Fibroblast of lung (primary cell): ENCODE measurements around the gene ATP6V1G2. TPM values are rescaled to one million over a fixed set of nuclear protein-coding genes. Genes with fewer than 3 reads are reported as not detected.

ENCODE experiments used
- DNase-seq, 2 donors: peaks; one replicate each; pipeline versions ENCODE4 v3.0.0 to v3.0.0-alpha.2; 2010; ENCODE audit warnings: low read depth in 2 of 2
- H2AFZ ChIP-seq: 2 replicates; pipeline ENCODE4 v1.5.1; 2012; ENCODE audit warnings: low read length, control low read depth, inconsistent platforms
- H3K27ac ChIP-seq: 2 replicates; pipeline ENCODE4 v1.5.1; 2011; ENCODE audit warnings: low read length, control low read depth; ENCODE audit not compliant: insufficient read depth
- H3K27me3 ChIP-seq: 2 replicates; pipeline ENCODE4 v1.5.1; 2011; ENCODE audit warnings: mild to moderate bottlenecking, low read length; ENCODE audit not compliant: control insufficient read depth, insufficient read depth
- H3K36me3 ChIP-seq: 2 replicates; pipeline ENCODE4 v1.5.1; 2011; ENCODE audit warnings: low read length; ENCODE audit not compliant: control insufficient read depth, insufficient read depth
- H3K4me1 ChIP-seq: 2 replicates; pipeline ENCODE4 v1.5.1; 2011; ENCODE audit warnings: low read length; ENCODE audit not compliant: control insufficient read depth, insufficient read depth; ENCODE audit errors: extremely low read depth
- H3K4me2 ChIP-seq: 2 replicates; pipeline ENCODE4 v1.5.1; 2011; ENCODE audit warnings: low read length, control low read depth; ENCODE audit not compliant: insufficient read depth; ENCODE audit errors: extremely low read depth
- H3K4me3 ChIP-seq, 4 experiments: fragments of 200-600 bp in 1 of 4; sonication (generic) in 1 of 4; replicated peaks in 1 of 4; 2 replicates each; pipeline ENCODE4 v1.5.1; 2011 to 2016; ENCODE audit warnings: low read length in 4 of 4, low read depth in 3 of 4, mild to moderate bottlenecking in 3 of 4, control low read depth in 2 of 4, inconsistent platforms in 1 of 4, mixed read lengths in 1 of 4; ENCODE audit not compliant: insufficient read depth in 1 of 4; ENCODE audit errors: control extremely low read depth in 1 of 4
- H3K79me2 ChIP-seq: 2 replicates; pipeline ENCODE4 v1.5.1; 2012; ENCODE audit warnings: mild to moderate bottlenecking, low read length, inconsistent platforms; ENCODE audit not compliant: control insufficient read depth, insufficient read depth
- H3K9ac ChIP-seq: 2 replicates; pipeline ENCODE4 v1.5.1; 2011; ENCODE audit warnings: mild to moderate bottlenecking, low read length, control low read depth; ENCODE audit not compliant: insufficient read depth
- H3K9me3 ChIP-seq: 2 replicates; pipeline ENCODE4 v1.5.1; 2012; ENCODE audit warnings: low read depth, low read length; ENCODE audit not compliant: control insufficient read depth, insufficient read depth
- H4K20me1 ChIP-seq: 2 replicates; pipeline ENCODE4 v1.5.1; 2011; ENCODE audit warnings: low read length; ENCODE audit not compliant: control insufficient read depth, insufficient read depth; ENCODE audit errors: extremely low read depth
- EZH2 ChIP-seq: IDR thresholded peaks from 2 replicates; pipeline ENCODE4 v1.5.1; 2012; ENCODE audit warnings: low read length, control low read depth, mild to moderate bottlenecking; ENCODE audit errors: missing control alignments
- polyA plus RNA-seq, 2 donors: library from polyadenylated mRNA; depleted of rRNA in 1 of 2; stranded (reverse) in 1 of 2; unstranded in 1 of 2; fragments of >200 nt; gene quantifications; 2 replicates each; pipeline ENCODE4 v1.2.1, GENCODE V29; 2011 to 2012; ENCODE audit warnings: missing spikeins in 1 of 2
- total RNA-seq: library from RNA; depleted of rRNA; stranded (reverse); fragments of >200 nt; gene quantifications from 2 replicates; pipeline ENCODE4 v1.2.1, GENCODE V29; 2014
- TF ChIP-seq, protein P1 (sequence below), 2 donors: IDR thresholded peaks in 1 of 2; conservative IDR thresholded peaks in 1 of 2; 1 replicate in 1 of 2; 2 replicates in 1 of 2; pipeline ENCODE4 v1.5.1; 2011 to 2012; ENCODE audit warnings: low read length in 2 of 2, control low read depth in 1 of 2, inconsistent platforms in 1 of 2, low read depth in 1 of 2, mild to moderate bottlenecking in 1 of 2

ATP6V1G2 gene
- total and polyA plus RNA-seq, 2 donors (not counting 1 experiment from before 2014, with no cell fraction given) = 11.2 to 16.0 TPM

DNA sequence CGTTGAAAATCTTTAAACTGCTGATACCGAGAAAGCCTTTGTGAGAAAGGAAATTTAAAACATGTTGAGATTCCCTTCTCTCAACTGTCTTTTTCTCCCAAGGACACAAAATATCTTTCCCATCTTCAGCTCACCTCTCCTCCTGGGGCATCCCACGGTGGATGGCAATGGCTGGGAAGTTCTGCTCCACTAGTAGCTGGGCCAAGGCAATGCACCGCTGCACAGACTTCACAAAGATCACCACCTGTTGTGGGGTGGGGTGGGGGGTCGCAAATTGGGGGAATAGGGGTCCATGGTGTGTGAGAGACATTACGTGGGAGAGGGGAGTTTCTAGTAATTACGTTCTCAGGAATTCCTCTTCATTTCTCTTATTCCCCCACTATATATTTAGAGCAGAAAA, 15.2 kb downstream of the ATP6V1G2 start:
- H4K20me1 ChIP-seq = no peaks in the 10 kb centered on the region
- TF ChIP-seq, protein P1, sequence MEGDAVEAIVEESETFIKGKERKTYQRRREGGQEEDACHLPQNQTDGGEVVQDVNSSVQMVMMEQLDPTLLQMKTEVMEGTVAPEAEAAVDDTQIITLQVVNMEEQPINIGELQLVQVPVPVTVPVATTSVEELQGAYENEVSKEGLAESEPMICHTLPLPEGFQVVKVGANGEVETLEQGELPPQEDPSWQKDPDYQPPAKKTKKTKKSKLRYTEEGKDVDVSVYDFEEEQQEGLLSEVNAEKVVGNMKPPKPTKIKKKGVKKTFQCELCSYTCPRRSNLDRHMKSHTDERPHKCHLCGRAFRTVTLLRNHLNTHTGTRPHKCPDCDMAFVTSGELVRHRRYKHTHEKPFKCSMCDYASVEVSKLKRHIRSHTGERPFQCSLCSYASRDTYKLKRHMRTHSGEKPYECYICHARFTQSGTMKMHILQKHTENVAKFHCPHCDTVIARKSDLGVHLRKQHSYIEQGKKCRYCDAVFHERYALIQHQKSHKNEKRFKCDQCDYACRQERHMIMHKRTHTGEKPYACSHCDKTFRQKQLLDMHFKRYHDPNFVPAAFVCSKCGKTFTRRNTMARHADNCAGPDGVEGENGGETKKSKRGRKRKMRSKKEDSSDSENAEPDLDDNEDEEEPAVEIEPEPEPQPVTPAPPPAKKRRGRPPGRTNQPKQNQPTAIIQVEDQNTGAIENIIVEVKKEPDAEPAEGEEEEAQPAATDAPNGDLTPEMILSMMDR (conservative IDR thresholded peaks at IDR 0.05 in 1 of 2, IDR thresholded peaks at IDR 0.05 in 1 of 2; ENCODE audit: low read depth in 1 of 2, low read length in 2 of 2) = no peak
- no peak for TF ChIP-seq EZH2

DNA sequence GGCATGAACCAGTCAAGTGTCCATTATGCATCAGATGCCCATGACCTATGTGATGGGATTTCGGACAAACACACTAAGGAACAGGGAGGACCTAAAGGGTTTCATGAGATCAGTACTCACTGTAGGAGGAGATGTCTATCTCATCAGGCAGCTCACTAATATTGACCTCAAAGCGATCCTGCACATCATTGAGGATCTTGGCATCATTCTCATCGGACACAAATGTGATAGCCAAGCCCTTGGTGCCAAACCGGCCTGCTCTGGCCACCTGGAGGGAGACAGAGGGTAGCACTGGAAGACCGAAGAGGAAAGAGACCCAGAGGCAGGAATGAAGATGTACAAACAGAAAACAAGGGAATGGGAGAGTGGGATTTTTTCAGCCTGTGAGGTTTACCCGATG, 15.7 kb downstream of the ATP6V1G2 start:
- Histone ChIP-seq H3K27me3 (no peaks in the 10 kb centered on the region), H3K36me3 (peaks cover 32% of the 10 kb centered on the region), H3K9me3 (no peaks in the 10 kb centered on the region), H3K4me1 (peaks cover 8% of the 10 kb centered on the region), H3K79me2 (peaks cover 11% of the 10 kb centered on the region), H4K20me1 (no peaks in the 10 kb centered on the region), H3K27ac (no peak overlapping the region), H3K4me3 (no peak overlapping the region), H3K4me2 (no peak overlapping the region), H2AFZ (no peak overlapping the region), H3K9ac (no peak overlapping the region)
- TF ChIP-seq, protein P1 (conservative IDR thresholded peaks at IDR 0.05 in 1 of 2, IDR thresholded peaks at IDR 0.05 in 1 of 2; ENCODE audit: low read depth in 1 of 2, low read length in 2 of 2) = no peak
- no peak for TF ChIP-seq EZH2
- no peak for DNase-seq

More for the DNA sequence above, 15.2 kb downstream of the ATP6V1G2 start:
- H3K9ac ChIP-seq = no peak overlapping the region
- no peaks in the 10 kb centered on the region for H3K9me3 ChIP-seq
- no peaks in the 10 kb centered on the region for H3K27me3 ChIP-seq
- H3K36me3 ChIP-seq = peaks cover 35% of the 10 kb centered on the region
- no peak overlapping the region for H3K4me3 ChIP-seq
- no peak overlapping the region for H2AFZ ChIP-seq
- H3K27ac ChIP-seq = no peak overlapping the region
- DNase-seq = no peak
- peaks cover 15% of the 10 kb centered on the region for H3K79me2 ChIP-seq
- H3K4me1 ChIP-seq = peaks cover 3% of the 10 kb centered on the region
- no peak overlapping the region for H3K4me2 ChIP-seq

DNA sequence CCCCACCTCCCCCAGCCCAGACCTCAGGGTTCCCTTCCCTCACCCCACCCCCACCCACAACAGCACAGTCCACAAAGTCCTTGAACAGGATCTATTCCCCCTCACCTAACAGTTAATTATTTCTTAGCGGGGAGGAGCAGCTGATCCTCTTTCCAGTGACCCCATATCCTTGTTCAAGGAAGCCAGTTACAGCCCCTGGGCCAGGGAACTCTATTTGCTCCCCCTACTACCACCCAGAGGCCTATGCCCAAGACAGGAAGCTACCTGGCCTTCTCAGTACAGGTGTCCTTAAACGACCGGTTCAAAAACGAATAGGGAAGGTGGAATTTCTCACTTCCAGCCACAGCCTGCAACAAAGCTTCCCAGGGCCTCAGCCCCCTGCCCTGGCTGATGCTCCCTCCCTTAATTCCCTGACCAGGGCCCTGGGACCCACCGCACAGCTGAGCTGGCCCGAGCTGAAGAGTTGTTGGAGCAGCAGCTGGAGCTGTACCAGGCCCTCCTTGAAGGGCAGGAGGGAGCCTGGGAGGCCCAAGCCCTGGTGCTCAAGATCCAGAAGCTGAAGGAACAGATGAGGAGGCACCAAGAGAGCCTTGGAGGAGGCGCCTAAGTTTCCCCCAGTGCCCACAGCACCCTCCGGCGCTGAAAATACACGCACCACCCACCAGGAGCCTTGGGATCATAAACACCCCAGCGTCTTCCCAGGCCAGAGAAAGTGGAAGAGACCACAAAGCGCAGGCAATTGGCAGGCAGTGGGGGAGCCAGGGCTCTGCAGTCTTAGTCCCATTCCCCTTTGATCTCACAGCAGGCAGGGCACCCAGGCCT, 16.9 kb downstream of the ATP6V1G2 start:
- Histone ChIP-seq H3K9ac (no peak overlapping the region), H3K4me3 (no peak overlapping the region), H3K9me3 (no peaks in the 10 kb centered on the region), H2AFZ (no peak overlapping the region), H3K4me2 (no peak overlapping the region), H3K79me2 (peaks cover 4% of the 10 kb centered on the region), H3K36me3 (peaks cover 26% of the 10 kb centered on the region), H3K4me1 (peaks cover 8% of the 10 kb centered on the region), H3K27ac (no peak overlapping the region), H4K20me1 (no peaks in the 10 kb centered on the region), H3K27me3 (no peaks in the 10 kb centered on the region)
- DNase-seq = no peak
- TF ChIP-seq, protein P1 (conservative IDR thresholded peaks at IDR 0.05 in 1 of 2, IDR thresholded peaks at IDR 0.05 in 1 of 2; ENCODE audit: low read depth in 1 of 2, low read length in 2 of 2) = no peak
- TF ChIP-seq EZH2 = no peak
